ENCODE measurements around the gene BRICD5. TPM values are rescaled to one million over a fixed set of nuclear protein-coding genes. Genes with fewer than 3 reads are reported as not detected.
"Not testable (repeated sequence)": the region's sequence is repeated elsewhere in the genome, so short reads cannot be mapped to it uniquely, and the experiment has no call there.

BRICD5 gene
- total and polyA plus RNA-seq, 3 experiments from 2014 or later: 0.14 to 10.9 (median 8.4) TPM

DNA sequence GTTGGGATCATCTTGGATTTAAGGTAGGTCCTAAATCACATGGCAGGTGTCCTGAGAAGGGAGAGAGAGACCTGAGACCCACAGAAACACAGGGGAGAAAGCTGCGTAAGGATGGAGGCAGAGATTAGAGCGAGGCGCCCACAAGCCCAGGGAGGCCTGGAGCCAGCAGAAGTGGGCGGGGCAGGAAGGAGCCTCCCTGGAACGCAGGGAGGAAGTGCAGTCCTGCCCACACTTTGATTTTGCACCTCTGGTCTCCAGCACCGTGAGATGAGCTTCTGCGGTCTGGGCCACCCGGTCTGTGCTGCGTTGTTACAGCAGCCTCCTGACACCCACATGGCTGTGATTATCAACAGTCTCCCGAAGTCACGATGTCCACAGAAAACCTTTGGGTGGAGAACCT lies 31.9 kb upstream of the BRICD5 start:
- Mint-ChIP-seq H3K9me3 (no peaks in the 10 kb centered on the region), H3K4me3 (no peak overlapping the region), H3K27ac (no peak overlapping the region), H3K36me3 (peaks cover 0 to 35% (median 3%) of the 10 kb centered on the region in 3 donors), H3K4me1 (no peaks in the 10 kb centered on the region), H3K27me3 (no peaks in the 10 kb centered on the region)
- POLR2A ChIA-PET: no interaction called here
- no peak overlapping the region for H3K4me3 ChIP-seq (ENCODE audit: low read length)
- no peak overlapping the region for H3K27ac ChIP-seq (ENCODE audit: low read depth, low read length)
- no peaks in the 10 kb centered on the region for H3K9me3 ChIP-seq (ENCODE audit: low read length)
- peaks cover 5% of the 10 kb centered on the region for H3K36me3 ChIP-seq (ENCODE audit: insufficient read depth, low read length)
- no peak for DNase-seq
- no peaks in the 10 kb centered on the region for H3K4me1 ChIP-seq (ENCODE audit: insufficient read depth, low read length)
- no peaks in the 10 kb centered on the region for H3K27me3 ChIP-seq (ENCODE audit: insufficient read depth, low read length, poor library complexity, severe bottlenecking)
- CTCF ChIA-PET: no interaction called here

- H3K4me3 ChIP-seq (ENCODE audit: low read length); H3K27ac ChIP-seq (ENCODE audit: low read depth, low read length); H3K36me3 ChIP-seq (ENCODE audit: insufficient read depth, low read length); H3K27me3 ChIP-seq (ENCODE audit: insufficient read depth, low read length, poor library complexity, severe bottlenecking); H3K9me3 ChIP-seq (ENCODE audit: low read length); H3K9me3 Mint-ChIP-seq; H3K27me3 Mint-ChIP-seq; POLR2A ChIA-PET; H3K4me1 Mint-ChIP-seq; H3K4me1 ChIP-seq (ENCODE audit: insufficient read depth, low read length); DNase-seq; CTCF ChIA-PET: not testable (repeated sequence)
- Mint-ChIP-seq H3K27ac (peak overlapping the region in 1 of 8 donors; percentile 74), H3K36me3 (peaks cover 0 to 29% (median 3%) of the 10 kb centered on the region in 3 donors), H3K4me3 (peak overlapping the region in 1 of 7 donors; percentile 27)
Observed at GRCh38 chr16:2240331-2240730, 29.7 kb upstream of the BRICD5 start.

- ChIA-PET CTCF (interaction anchor here (1.4 to 2.0 kb wide), 2 partner anchors 12 to 44 kb away, joined by 4 to 6 read pairs; partner anchors contain the start of gene ECI1), POLR2A (no interaction called here)
- Mint-ChIP-seq H3K4me3 (no peak overlapping the region), H3K36me3 (peaks cover 0 to 34% (median 3%) of the 10 kb centered on the region in 3 donors), H3K27ac (no peak overlapping the region), H3K9me3 (no peaks in the 10 kb centered on the region), H3K4me1 (peaks cover 0 to 3% (median 0%) of the 10 kb centered on the region in 3 donors), H3K27me3 (no peaks in the 10 kb centered on the region)
- Histone ChIP-seq H3K27ac (ENCODE audit: low read depth, low read length) (no peak overlapping the region), H3K4me1 (ENCODE audit: insufficient read depth, low read length) (no peaks in the 10 kb centered on the region), H3K9me3 (ENCODE audit: low read length) (no peaks in the 10 kb centered on the region), H3K27me3 (ENCODE audit: insufficient read depth, low read length, poor library complexity, severe bottlenecking) (no peaks in the 10 kb centered on the region), H3K36me3 (ENCODE audit: insufficient read depth, low read length) (peaks cover 5% of the 10 kb centered on the region), H3K4me3 (ENCODE audit: low read length) (no peak overlapping the region)
- no peak for DNase-seq
Observed at GRCh38 chr16:2238838-2239675, 28.4 kb upstream of the BRICD5 start.

- Mint-ChIP-seq H3K27ac (no peak overlapping the region), H3K27me3 (no peaks in the 10 kb centered on the region), H3K36me3 (peaks cover 0 to 34% (median 3%) of the 10 kb centered on the region in 3 donors), H3K4me1 (peaks cover 0 to 3% (median 0%) of the 10 kb centered on the region in 3 donors), H3K9me3 (no peaks in the 10 kb centered on the region), H3K4me3 (no peak overlapping the region)
- Histone ChIP-seq H3K27ac (ENCODE audit: low read depth, low read length) (no peak overlapping the region), H3K36me3 (ENCODE audit: insufficient read depth, low read length) (peaks cover 5% of the 10 kb centered on the region), H3K4me1 (ENCODE audit: insufficient read depth, low read length) (no peaks in the 10 kb centered on the region), H3K9me3 (ENCODE audit: low read length) (no peaks in the 10 kb centered on the region), H3K4me3 (ENCODE audit: low read length) (no peak overlapping the region), H3K27me3 (ENCODE audit: insufficient read depth, low read length, poor library complexity, severe bottlenecking) (no peaks in the 10 kb centered on the region)
- POLR2A ChIA-PET: no interaction called here
- no peak for DNase-seq
- CTCF ChIA-PET: interaction anchor here (1.4 to 2.0 kb wide), 2 partner anchors 13 to 43 kb away, joined by 4 to 6 read pairs; partner anchors contain the start of gene ECI1
Observed at GRCh38 chr16:2238150-2238837, 27.6 kb upstream of the BRICD5 start.

DNA sequence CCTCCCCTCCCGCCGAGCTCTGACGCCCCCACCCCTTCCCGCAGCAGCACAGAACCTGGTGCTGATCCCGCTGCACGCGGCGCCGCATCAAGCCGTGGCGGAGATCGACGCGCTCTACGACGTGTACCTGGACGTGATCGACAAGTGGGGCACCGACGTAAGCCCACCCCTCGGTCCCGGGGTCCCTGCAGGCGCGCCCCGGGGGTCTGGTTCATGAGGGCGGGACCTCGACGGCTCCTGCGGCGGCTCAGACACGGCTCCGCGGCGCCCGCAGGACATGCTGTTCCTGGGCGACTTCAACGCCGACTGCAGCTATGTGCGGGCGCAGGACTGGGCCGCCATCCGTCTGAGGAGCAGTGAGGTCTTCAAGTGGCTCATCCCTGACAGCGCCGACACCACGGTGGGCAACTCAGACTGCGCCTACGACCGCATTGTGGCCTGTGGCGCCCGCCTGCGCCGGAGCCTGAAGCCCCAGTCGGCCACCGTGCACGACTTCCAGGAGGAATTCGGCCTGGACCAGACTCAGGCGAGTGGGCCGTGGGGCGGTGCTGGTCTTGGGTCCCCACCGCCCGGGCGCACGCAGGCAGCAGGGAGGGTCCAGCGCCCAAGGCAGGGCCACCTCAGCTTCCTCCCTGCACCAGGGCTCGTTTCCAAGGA lies 27.0 kb upstream of the BRICD5 start:
- POLR2A ChIA-PET: no interaction called here
- no peak overlapping the region for H3K27ac Mint-ChIP-seq
- H3K4me3 ChIP-seq (ENCODE audit: low read length): no peak overlapping the region

DNA sequence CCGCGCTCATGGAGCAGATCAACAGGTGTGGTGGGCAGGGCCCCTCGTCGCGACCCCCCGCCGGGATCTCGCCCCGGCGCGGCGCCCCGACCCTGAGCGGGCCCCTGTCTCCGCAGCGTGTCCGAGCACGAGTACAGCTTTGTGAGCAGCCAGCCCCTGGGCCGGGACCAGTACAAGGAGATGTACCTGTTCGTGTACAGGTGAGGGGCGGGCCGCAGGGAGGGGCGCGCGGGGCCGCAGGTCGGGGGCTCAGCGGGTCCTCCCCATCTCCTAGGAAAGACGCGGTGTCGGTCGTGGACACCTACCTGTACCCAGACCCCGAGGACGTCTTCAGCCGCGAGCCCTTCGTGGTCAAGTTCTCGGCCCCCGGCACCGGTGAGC lies 26.4 kb upstream of the BRICD5 start:
- Mint-ChIP-seq H3K4me1 (peaks cover 0 to 3% (median 0%) of the 10 kb centered on the region in 3 donors), H3K4me3 (no peak overlapping the region), H3K27ac (no peak overlapping the region), H3K27me3 (no peaks in the 10 kb centered on the region), H3K36me3 (peaks cover 0 to 28% (median 0%) of the 10 kb centered on the region in 3 donors), H3K9me3 (no peaks in the 10 kb centered on the region)
- H3K27ac ChIP-seq (ENCODE audit: low read depth, low read length): no peak overlapping the region
- CTCF ChIA-PET: no interaction called here
- no peaks in the 10 kb centered on the region for H3K9me3 ChIP-seq (ENCODE audit: low read length)
- no peak overlapping the region for H3K4me3 ChIP-seq (ENCODE audit: low read length)
- no peaks in the 10 kb centered on the region for H3K36me3 ChIP-seq (ENCODE audit: insufficient read depth, low read length)
- POLR2A ChIA-PET: no interaction called here
- no peaks in the 10 kb centered on the region for H3K4me1 ChIP-seq (ENCODE audit: insufficient read depth, low read length)
- no peaks in the 10 kb centered on the region for H3K27me3 ChIP-seq (ENCODE audit: insufficient read depth, low read length, poor library complexity, severe bottlenecking)
- DNase-seq: no peak

More for the DNA sequence above, 27.0 kb upstream of the BRICD5 start:
- Mint-ChIP-seq H3K4me1 (peaks cover 0 to 3% (median 0%) of the 10 kb centered on the region in 3 donors), H3K4me3 (no peak overlapping the region), H3K27me3 (no peaks in the 10 kb centered on the region), H3K9me3 (no peaks in the 10 kb centered on the region), H3K36me3 (peaks cover 0 to 31% (median 3%) of the 10 kb centered on the region in 3 donors)
- no peaks in the 10 kb centered on the region for H3K27me3 ChIP-seq (ENCODE audit: insufficient read depth, low read length, poor library complexity, severe bottlenecking)
- H3K9me3 ChIP-seq (ENCODE audit: low read length): no peaks in the 10 kb centered on the region
- no peak overlapping the region for H3K27ac ChIP-seq (ENCODE audit: low read depth, low read length)
- no peaks in the 10 kb centered on the region for H3K4me1 ChIP-seq (ENCODE audit: insufficient read depth, low read length)
- CTCF ChIA-PET: no interaction called here
- H3K36me3 ChIP-seq (ENCODE audit: insufficient read depth, low read length): peaks cover 1% of the 10 kb centered on the region
- no peak for DNase-seq

DNA sequence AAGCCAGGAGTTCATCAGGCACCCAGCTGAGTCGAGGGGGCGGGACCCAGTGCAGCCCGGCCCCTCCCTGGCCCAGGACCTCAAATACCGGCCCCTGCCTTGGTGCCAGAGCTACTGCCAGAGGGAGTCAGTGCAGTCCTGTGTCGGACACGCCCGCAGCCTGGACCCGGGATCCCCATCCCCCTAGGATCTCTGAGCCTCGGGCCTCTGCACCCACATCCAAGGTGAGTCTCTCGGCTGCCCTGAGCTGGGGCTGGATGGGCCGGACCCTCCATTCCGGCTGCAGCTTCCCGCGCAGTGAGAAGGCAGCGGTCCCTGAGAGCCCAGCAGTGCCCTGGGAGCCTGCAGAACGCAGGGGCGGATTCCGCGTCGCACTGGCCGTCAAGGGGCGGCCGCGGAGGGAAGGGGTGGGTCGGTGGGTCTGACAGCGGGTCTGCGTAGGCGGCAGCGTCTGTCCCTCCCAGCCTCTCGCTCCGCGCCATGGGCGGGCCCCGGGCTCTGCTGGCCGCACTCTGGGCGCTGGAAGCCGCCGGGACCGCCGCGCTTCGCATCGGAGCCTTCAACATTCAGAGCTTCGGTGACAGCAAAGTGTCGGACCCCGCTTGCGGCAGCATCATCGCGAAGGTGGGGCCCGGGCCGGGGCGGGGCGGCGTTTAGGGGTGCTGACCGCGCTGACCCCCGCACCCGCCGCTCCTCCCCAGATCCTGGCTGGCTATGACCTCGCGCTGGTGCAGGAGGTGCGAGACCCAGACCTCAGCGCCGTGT lies 25.9 kb upstream of the BRICD5 start, which contains the start of gene DNASE1L2:
Gene DNASE1L2 (plus strand): TSS at position 108 of the 765 bp plus-strand sequence. CDS start 373 bp downstream, at position 481.
- POLR2A ChIA-PET: interaction anchor here (0.8 kb wide), 1 partner anchor 22 kb away, joined by 3 read pairs; the partner anchor contains the start of gene PGP
- Mint-ChIP-seq H3K27me3 (no peaks in the 10 kb centered on the region), H3K4me3 (no peak within 1 kb of the TSS), H3K36me3 (peaks cover 0 to 32% (median 0%) of the 10 kb centered on the region in 3 donors), H3K9me3 (no peaks in the 10 kb centered on the region), H3K27ac (no peak within 1 kb of the TSS), H3K4me1 (peaks cover 0 to 3% (median 0%) of the 10 kb centered on the region in 3 donors)
- CTCF ChIA-PET: interaction anchor here (0.8 kb wide), 1 partner anchor 21 kb away, joined by 3 read pairs; no protein-coding TSS in a partner anchor
- Histone ChIP-seq H3K4me1 (ENCODE audit: insufficient read depth, low read length) (no peaks in the 10 kb centered on the region), H3K4me3 (ENCODE audit: low read length) (no peak within 1 kb of the TSS), H3K36me3 (ENCODE audit: insufficient read depth, low read length) (no peaks in the 10 kb centered on the region), H3K27me3 (ENCODE audit: insufficient read depth, low read length, poor library complexity, severe bottlenecking) (no peaks in the 10 kb centered on the region), H3K9me3 (ENCODE audit: low read length) (no peaks in the 10 kb centered on the region), H3K27ac (ENCODE audit: low read depth, low read length) (no peak within 1 kb of the TSS)
- peak in 1 of 5 donors; percentile 44 for DNase-seq

All from CD8-positive, alpha-beta memory T cell (primary cell).